OCI-LY3 (cell line): ENCODE data around the gene HIVEP3.
A peak's percentile ranks its signal among the peaks of the same experiment; 100 is the strongest.

Experiments used
- H2AFZ ChIP-seq: fragments of 200-600, 300-600 bp; shearing (Covaris generic); 2 replicates; pipeline ENCODE4 v1.6.0; 2014; ENCODE audit warnings: antibody characterized with exemption, low read depth, low read length
- H3K27ac ChIP-seq: fragments of 200-600, 300-600 bp; sonication (generic); 2 replicates; pipeline ENCODE4 v1.5.1; 2014; ENCODE audit warnings: mild to moderate bottlenecking, low read length, moderate library complexity, mixed read lengths
- H3K27me3 ChIP-seq: fragments of 200-600, 300-600 bp; sonication (generic); 2 replicates; pipeline ENCODE4 v1.6.1; 2014; ENCODE audit warnings: low read depth, low read length, mixed read lengths
- H3K36me3 ChIP-seq: fragments of 200-600, 300-600 bp; sonication (generic); replicated peaks from 2 replicates; pipeline ENCODE3; 2014; ENCODE audit warnings: low read depth, low read length, mixed read lengths
- H3K4me1 ChIP-seq: fragments of 300-600, 200-600 bp; sonication (generic); 2 replicates; pipeline ENCODE4 v1.6.1; 2014; ENCODE audit warnings: low read length, mixed read lengths
- H3K4me2 ChIP-seq: fragments of 200-600, 300-600 bp; sonication (generic); 2 replicates; pipeline ENCODE4 v1.6.1; 2014; ENCODE audit warnings: low read length, mixed read lengths
- H3K4me3 ChIP-seq: fragments of 300-600, 200-600 bp; sonication (generic); 2 replicates; pipeline ENCODE4 v1.5.1; 2014; ENCODE audit warnings: antibody characterized with exemption, mild to moderate bottlenecking, low read length, moderate library complexity
- H3K79me2 ChIP-seq: fragments of 300-600, 200-600 bp; shearing (Covaris generic); 2 replicates; pipeline ENCODE4 v1.6.1; 2014; ENCODE audit warnings: mild to moderate bottlenecking, low read length, mixed read lengths
- H3K9ac ChIP-seq: fragments of 300-600, 200-600 bp; shearing (Covaris generic); 2 replicates; pipeline ENCODE4 v1.6.0; 2014; ENCODE audit warnings: mild to moderate bottlenecking, low read length, moderate library complexity
- H3K9me3 ChIP-seq: fragments of 200-600, 300-600 bp; shearing (Covaris generic); 2 replicates; pipeline ENCODE4 v1.6.1; 2014; ENCODE audit warnings: low read length, mixed read lengths; ENCODE audit not compliant: insufficient read depth
- H4K20me1 ChIP-seq: fragments of 200-600, 300-600 bp; sonication (generic); 2 replicates; pipeline ENCODE4 v1.6.1; 2016; ENCODE audit warnings: low read length, mixed read lengths; ENCODE audit not compliant: insufficient read depth
- CTCF ChIP-seq: fragments of 200-600, 300-600 bp; sonication (generic); IDR thresholded peaks from 2 replicates; pipeline ENCODE4 v1.5.1; 2014; ENCODE audit warnings: antibody characterized with exemption, low read length, low read depth
- EZH2phosphoT487 ChIP-seq: fragments of 200-600 bp; shearing (Covaris generic); IDR thresholded peaks from 2 replicates; pipeline ENCODE4 v1.6.1; 2018; ENCODE audit warnings: antibody characterized with exemption, mixed run types, low read depth

The HIVEP3 gene

DNA sequence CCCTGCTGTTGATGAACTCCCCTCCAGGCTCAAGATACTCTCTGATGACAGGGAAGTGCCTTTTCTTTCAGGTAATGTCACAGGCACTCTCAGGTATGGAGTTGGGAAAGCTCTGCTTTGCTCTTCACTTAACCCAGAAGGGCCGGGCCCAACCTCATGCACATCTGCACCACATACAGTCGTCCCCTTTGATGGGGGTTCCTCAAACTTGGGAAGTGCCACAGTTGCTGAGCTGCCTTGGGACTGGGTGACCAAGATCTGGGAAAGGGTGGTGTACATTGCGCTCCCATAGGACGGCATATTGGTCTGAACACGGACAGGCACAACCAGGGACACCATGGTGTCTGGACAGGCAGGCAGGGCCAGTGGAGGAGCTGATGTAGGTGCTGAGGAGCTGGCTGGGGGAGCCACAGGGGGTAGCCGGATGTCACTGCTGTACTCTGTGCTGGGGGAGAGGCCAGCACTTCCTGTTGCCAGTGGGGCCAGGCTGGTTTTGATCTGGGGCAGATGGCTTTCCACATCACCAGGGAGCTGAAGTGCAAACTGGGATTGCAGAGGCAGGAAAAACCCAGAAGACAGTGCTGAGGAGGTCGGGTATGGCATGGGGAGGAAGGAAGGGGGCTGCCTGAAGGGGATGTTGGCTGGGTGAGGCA is 338.1 kb downstream of the HIVEP3 start:
- Histone ChIP-seq H2AFZ (no peak overlapping the region), H3K36me3 (peaks cover 34% of the 10 kb centered on the region), H3K27ac (no peak overlapping the region)

DNA sequence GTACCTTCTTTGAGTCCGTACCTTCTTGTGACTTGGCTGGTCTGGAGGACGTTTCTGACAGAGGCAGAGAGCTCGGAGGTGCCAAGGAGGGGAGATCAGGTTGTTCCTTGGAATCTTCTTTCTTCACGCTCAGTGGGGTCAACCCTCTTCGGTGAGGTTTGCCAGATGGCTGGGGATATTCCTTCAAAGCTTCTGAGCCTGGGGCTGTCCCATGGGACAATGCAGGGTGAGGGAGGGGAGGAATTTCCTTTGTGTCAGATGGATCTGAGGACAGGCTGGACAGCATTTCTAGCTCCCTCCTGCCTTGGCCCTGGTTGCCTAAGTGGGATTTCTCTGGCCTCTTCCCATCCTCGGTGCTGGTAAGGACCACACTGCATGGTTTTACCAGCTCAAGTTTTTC is 338.7 kb downstream of the HIVEP3 start:
- Histone ChIP-seq H3K79me2 (peaks cover 90% of the 10 kb centered on the region), H3K36me3 (peaks cover 36% of the 10 kb centered on the region), H3K4me1 (peaks cover 11% of the 10 kb centered on the region), H3K27ac (no peak overlapping the region), H3K27me3 (no peaks in the 10 kb centered on the region), H3K9ac (no peak overlapping the region), H3K9me3 (no peaks in the 10 kb centered on the region), H3K4me2 (no peak overlapping the region), H3K4me3 (no peak overlapping the region), H2AFZ (no peak overlapping the region), H4K20me1 (peaks cover 47% of the 10 kb centered on the region)
- TF ChIP-seq CTCF (no peak), EZH2phosphoT487 (no peak)

More for the DNA sequence above, 338.1 kb downstream of the HIVEP3 start:
- Histone ChIP-seq H3K4me2 (no peak overlapping the region), H3K79me2 (peaks cover 90% of the 10 kb centered on the region), H3K4me1 (peaks cover 5% of the 10 kb centered on the region), H3K9ac (no peak overlapping the region), H3K9me3 (no peaks in the 10 kb centered on the region), H4K20me1 (peaks cover 49% of the 10 kb centered on the region), H3K27me3 (no peaks in the 10 kb centered on the region), H3K4me3 (no peak overlapping the region)
- no peak for TF ChIP-seq EZH2phosphoT487
- no peak for TF ChIP-seq CTCF

DNA sequence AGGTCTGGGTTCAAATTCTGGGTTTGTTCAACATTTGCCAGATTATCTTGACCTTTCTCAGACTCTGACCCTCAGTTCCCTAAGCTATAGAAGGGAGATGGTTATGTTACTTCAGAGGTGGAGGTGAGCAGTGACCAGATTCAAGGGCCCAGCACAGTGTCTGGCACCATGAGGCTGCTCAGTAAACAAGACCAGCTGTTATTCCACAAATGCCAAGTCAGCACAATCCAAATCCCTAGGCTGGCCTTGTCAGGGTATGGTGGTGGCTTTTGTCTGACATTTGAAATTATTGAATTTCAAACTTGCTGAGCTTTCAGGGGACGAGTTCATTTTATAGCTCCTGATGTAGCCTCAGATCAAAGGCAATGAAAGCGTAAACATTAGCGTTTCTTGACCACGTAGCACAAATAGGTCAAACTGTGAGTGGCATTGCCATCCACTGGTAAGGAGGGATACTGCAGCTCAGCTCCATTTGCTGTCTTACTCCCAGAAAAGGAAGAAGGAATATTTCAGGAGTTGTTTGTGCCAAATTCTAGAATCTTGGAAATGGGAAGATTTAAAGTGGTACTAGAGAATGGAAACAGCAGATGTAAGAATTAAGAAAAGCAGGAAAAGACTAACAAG is 339.9 kb downstream of the HIVEP3 start:
- H3K27ac ChIP-seq = no peak overlapping the region
- H3K27me3 ChIP-seq = no peaks in the 10 kb centered on the region
- H2AFZ ChIP-seq = no peak overlapping the region
- H4K20me1 ChIP-seq = peaks cover 57% of the 10 kb centered on the region
- H3K4me3 ChIP-seq = no peak overlapping the region
- TF ChIP-seq CTCF = peak; percentile 30
- TF ChIP-seq EZH2phosphoT487 = no peak
- H3K36me3 ChIP-seq = peaks cover 41% of the 10 kb centered on the region
- no peak overlapping the region for H3K4me2 ChIP-seq
- no peaks in the 10 kb centered on the region for H3K9me3 ChIP-seq
- peaks cover 93% of the 10 kb centered on the region for H3K79me2 ChIP-seq
- H3K9ac ChIP-seq = no peak overlapping the region
- H3K4me1 ChIP-seq = peaks cover 22% of the 10 kb centered on the region

- Histone ChIP-seq H3K9me3 (no peaks in the 10 kb centered on the region), H3K4me1 (peaks cover 23% of the 10 kb centered on the region), H3K27me3 (no peaks in the 10 kb centered on the region), H3K36me3 (peaks cover 61% of the 10 kb centered on the region), H3K79me2 (peaks cover 94% of the 10 kb centered on the region), H3K4me2 (no peak overlapping the region), H4K20me1 (peaks cover 61% of the 10 kb centered on the region), H3K4me3 (no peak overlapping the region), H2AFZ (no peak overlapping the region), H3K9ac (no peak overlapping the region), H3K27ac (no peak overlapping the region)
- TF ChIP-seq CTCF = no peak
- TF ChIP-seq EZH2phosphoT487 = no peak
Measured at GRCh38 chr1:41576620-41577019, 342.1 kb downstream of the HIVEP3 start.
